HepG2 (cell line): ENCODE results near the gene NXPE3. TPM values are rescaled to one million over a fixed set of nuclear protein-coding genes. Genes with fewer than 3 reads are reported as not detected.

ENCODE experiments used
- CREB1 ChIP-seq, 2 experiments: fragments of 450-650 bp in 1 of 2; IDR thresholded peaks; 2 replicates each; pipeline ENCODE4 v1.6.1; 2016 to 2017; ENCODE audit warnings: control low read depth in 1 of 2, mild to moderate bottlenecking in 1 of 2, missing compliant biosample characterization in 1 of 2, missing genetic modification characterization in 1 of 2
- CREM ChIP-seq, 2 experiments: sonication (generic) in 1 of 2; formaldehyde crosslinking in 1 of 2; IDR thresholded peaks; 2 replicates each; pipeline versions ENCODE4 v1.4.0 to v1.6.1; 2016 to 2020; ENCODE audit warnings: antibody characterized with exemption in 1 of 2, mild to moderate bottlenecking in 1 of 2, missing genetic modification reagents in 1 of 2
- EED ChIP-seq: sonication (generic); formaldehyde crosslinking; IDR thresholded peaks from 2 replicates; pipeline ENCODE4 v1.5.0; 2020; ENCODE audit warnings: mild to moderate bottlenecking, missing genetic modification reagents
- FOXK2 ChIP-seq: fragments of 450-650 bp; IDR thresholded peaks from 2 replicates; pipeline ENCODE4 v1.6.1; 2016
- GATAD1 ChIP-seq: IDR thresholded peaks from 2 replicates; pipeline ENCODE4 v1.6.1; 2016; ENCODE audit warnings: missing genetic modification reagents, missing compliant biosample characterization
- GATAD2A ChIP-seq: IDR thresholded peaks from 2 replicates; pipeline ENCODE4 v1.6.1; 2016
- KAT8 ChIP-seq: IDR thresholded peaks from 2 replicates; pipeline ENCODE4 v1.6.1; 2016; ENCODE audit warnings: missing genetic modification reagents, missing compliant biosample characterization
- KDM5A ChIP-seq: fragments of 200-600 bp; sonication (generic); IDR thresholded peaks from 2 replicates; pipeline ENCODE4 v1.7.0; 2018; ENCODE audit warnings: antibody characterized with exemption, mild to moderate bottlenecking, low read length, borderline replicate concordance
- KLF6 ChIP-seq: IDR thresholded peaks from 2 replicates; pipeline ENCODE4 v1.8.0; 2016; ENCODE audit warnings: missing biosample characterization, missing genetic modification reagents
- RXRB ChIP-seq: IDR thresholded peaks from 2 replicates; pipeline ENCODE4 v1.6.1; 2016; ENCODE audit warnings: borderline replicate concordance, missing genetic modification reagents, missing compliant biosample characterization
- SMARCE1 ChIP-seq: fragments of 450-650 bp; IDR thresholded peaks from 2 replicates; pipeline ENCODE4 v1.6.1; 2017; ENCODE audit warnings: borderline replicate concordance
- SP140L ChIP-seq: sonication (generic); formaldehyde crosslinking; IDR thresholded peaks from 2 replicates; pipeline ENCODE4 v1.4.0; 2020; ENCODE audit warnings: missing genetic modification reagents, borderline replicate concordance
- SP5 ChIP-seq: IDR thresholded peaks from 2 replicates; pipeline ENCODE4 v1.6.1; 2016; ENCODE audit warnings: low read depth, borderline replicate concordance
- TEAD3 ChIP-seq: optimal IDR thresholded peaks from 2 replicates; pipeline ENCODE3; 2016; ENCODE audit warnings: borderline replicate concordance
- THRA ChIP-seq: sonication (generic); formaldehyde crosslinking; IDR thresholded peaks from 2 replicates; pipeline ENCODE4 v1.4.0; 2020; ENCODE audit warnings: missing genetic modification reagents, borderline replicate concordance
- ZNF101 ChIP-seq: sonication (generic); formaldehyde crosslinking; IDR thresholded peaks from 2 replicates; pipeline ENCODE4 v1.4.0; 2020; ENCODE audit warnings: mild to moderate bottlenecking, low read depth, missing genetic modification reagents, borderline replicate concordance
- ZNF33A ChIP-seq: sonication (generic); formaldehyde crosslinking; IDR thresholded peaks from 2 replicates; pipeline ENCODE4 v1.5.1; 2020; ENCODE audit warnings: missing genetic modification reagents, mild to moderate bottlenecking, moderate library complexity, borderline replicate concordance
- ZNF362 ChIP-seq: sonication (generic); formaldehyde crosslinking; IDR thresholded peaks from 2 replicates; pipeline ENCODE4 v1.4.0; 2020; ENCODE audit warnings: missing genetic modification reagents, mild to moderate bottlenecking, borderline replicate concordance
- polyA plus RNA-seq, 8 experiments: library from polyadenylated mRNA; depleted of rRNA in 3 of 8; stranded (reverse) in 7 of 8; unstranded in 1 of 8; fragments of >200 nt; fragmentation: Illumina TruSeq in 4 of 8; extraction: Trizol in 4 of 8; gene quantifications; 2 replicates each; pipeline versions ENCODE4 v1.2.1 to v1.2.3, GENCODE V29; 2011 to 2016; ENCODE audit warnings: low read depth in 4 of 8, missing spikeins in 1 of 8, mixed read lengths in 1 of 8; ENCODE audit not compliant: insufficient read depth in 1 of 8
- total RNA-seq, 5 experiments: library from RNA; depleted of rRNA; stranded (reverse); fragments of >200 nt; fragmentation: Illumina TruSeq; extraction: Trizol; gene quantifications; 2 replicates each; pipeline ENCODE4 v1.2.3, GENCODE V29; 2016; ENCODE audit warnings: low read depth in 1 of 5
- TF ChIP-seq, protein P1 (sequence below): sonication (generic); formaldehyde crosslinking; IDR thresholded peaks from 2 replicates; pipeline ENCODE4 v1.4.0; 2020; ENCODE audit warnings: missing genetic modification reagents
- TF ChIP-seq, protein P2 (sequence below): sonication (generic); formaldehyde crosslinking; IDR thresholded peaks from 2 replicates; pipeline ENCODE4 v1.5.1; 2020; ENCODE audit warnings: mild to moderate bottlenecking, missing genetic modification reagents, moderate library complexity
- TF ChIP-seq, protein P3 (sequence below): IDR thresholded peaks from 2 replicates; pipeline ENCODE4 v1.6.1; 2018; ENCODE audit warnings: missing genetic modification reagents

The NXPE3 gene
- total and polyA plus RNA-seq, 2 of the 13 experiments (the other 11 are each of a cell fraction or from before 2014, with no cell fraction given): 3.5 to 4.7 TPM

DNA sequence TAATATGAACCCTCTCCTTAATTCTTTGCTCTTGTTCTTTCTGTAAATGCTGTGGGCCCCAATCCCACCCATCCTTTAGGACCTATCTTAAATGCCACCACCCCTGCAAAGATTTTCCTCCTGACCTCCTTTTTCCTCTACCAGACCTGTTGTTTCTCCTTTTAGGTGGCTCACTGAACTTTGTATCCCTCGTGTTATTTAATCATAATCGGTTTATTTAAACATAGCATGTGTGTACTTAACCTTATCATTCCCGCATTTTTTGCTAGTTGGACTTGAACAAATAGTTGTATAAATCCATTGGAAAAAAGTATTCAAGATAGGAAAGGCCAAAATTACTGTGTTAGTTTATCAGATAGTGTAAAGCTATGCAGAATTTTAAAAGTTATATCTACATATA is 69.3 kb downstream of the NXPE3 start (continued):
- TF ChIP-seq THRA (CRISPR knock-in tag) (no peak), SP140L (CRISPR knock-in tag) (0 out of 2 replicates have a peak, but pooled peaks have one; percentile 14), EED (CRISPR knock-in tag) (no peak), ZNF33A (CRISPR knock-in tag) (no peak), KDM5A (no peak), RXRB (CRISPR knock-in tag) (peak; percentile 73), GATAD2A (CRISPR knock-in tag) (peak; percentile 53), SMARCE1 (no peak), SP5 (CRISPR knock-in tag) (peak; percentile 61), KLF6 (no peak), KAT8 (CRISPR knock-in tag) (0 out of 2 replicates have a peak, but pooled peaks have one; percentile 6), FOXK2 (no peak), ZNF101 (no peak), CREB1 (IDR thresholded peaks at IDR 0.05) (no peak), CREB1 (CRISPR knock-in tag; IDR thresholded peaks at IDR 0.05) (peak; percentile 56), ZNF362 (CRISPR knock-in tag) (peak; percentile 53; the same call in 1 of the 2 replicates), CREM (IDR thresholded peaks at IDR 0.05) (peak; percentile 58; the same call in 1 of the 2 replicates), CREM (CRISPR knock-in tag; IDR thresholded peaks at IDR 0.05) (no peak), TEAD3 (CRISPR knock-in tag) (peak; percentile 12), GATAD1 (CRISPR knock-in tag) (no peak)
- TF ChIP-seq, protein P1, sequence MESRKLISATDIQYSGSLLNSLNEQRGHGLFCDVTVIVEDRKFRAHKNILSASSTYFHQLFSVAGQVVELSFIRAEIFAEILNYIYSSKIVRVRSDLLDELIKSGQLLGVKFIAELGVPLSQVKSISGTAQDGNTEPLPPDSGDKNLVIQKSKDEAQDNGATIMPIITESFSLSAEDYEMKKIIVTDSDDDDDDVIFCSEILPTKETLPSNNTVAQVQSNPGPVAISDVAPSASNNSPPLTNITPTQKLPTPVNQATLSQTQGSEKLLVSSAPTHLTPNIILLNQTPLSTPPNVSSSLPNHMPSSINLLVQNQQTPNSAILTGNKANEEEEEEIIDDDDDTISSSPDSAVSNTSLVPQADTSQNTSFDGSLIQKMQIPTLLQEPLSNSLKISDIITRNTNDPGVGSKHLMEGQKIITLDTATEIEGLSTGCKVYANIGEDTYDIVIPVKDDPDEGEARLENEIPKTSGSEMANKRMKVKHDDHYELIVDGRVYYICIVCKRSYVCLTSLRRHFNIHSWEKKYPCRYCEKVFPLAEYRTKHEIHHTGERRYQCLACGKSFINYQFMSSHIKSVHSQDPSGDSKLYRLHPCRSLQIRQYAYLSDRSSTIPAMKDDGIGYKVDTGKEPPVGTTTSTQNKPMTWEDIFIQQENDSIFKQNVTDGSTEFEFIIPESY (CRISPR knock-in tag): no peak
- TF ChIP-seq, protein P2, sequence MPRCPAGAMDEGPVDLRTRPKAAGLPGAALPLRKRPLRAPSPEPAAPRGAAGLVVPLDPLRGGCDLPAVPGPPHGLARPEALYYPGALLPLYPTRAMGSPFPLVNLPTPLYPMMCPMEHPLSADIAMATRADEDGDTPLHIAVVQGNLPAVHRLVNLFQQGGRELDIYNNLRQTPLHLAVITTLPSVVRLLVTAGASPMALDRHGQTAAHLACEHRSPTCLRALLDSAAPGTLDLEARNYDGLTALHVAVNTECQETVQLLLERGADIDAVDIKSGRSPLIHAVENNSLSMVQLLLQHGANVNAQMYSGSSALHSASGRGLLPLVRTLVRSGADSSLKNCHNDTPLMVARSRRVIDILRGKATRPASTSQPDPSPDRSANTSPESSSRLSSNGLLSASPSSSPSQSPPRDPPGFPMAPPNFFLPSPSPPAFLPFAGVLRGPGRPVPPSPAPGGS (CRISPR knock-in tag): no peak
- TF ChIP-seq, protein P3, sequence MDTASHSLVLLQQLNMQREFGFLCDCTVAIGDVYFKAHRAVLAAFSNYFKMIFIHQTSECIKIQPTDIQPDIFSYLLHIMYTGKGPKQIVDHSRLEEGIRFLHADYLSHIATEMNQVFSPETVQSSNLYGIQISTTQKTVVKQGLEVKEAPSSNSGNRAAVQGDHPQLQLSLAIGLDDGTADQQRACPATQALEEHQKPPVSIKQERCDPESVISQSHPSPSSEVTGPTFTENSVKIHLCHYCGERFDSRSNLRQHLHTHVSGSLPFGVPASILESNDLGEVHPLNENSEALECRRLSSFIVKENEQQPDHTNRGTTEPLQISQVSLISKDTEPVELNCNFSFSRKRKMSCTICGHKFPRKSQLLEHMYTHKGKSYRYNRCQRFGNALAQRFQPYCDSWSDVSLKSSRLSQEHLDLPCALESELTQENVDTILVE (CRISPR knock-in tag): 0 out of 2 replicates have a peak, but pooled peaks have one; percentile 18
